ENCODE data around the gene CSF1.

DNA sequence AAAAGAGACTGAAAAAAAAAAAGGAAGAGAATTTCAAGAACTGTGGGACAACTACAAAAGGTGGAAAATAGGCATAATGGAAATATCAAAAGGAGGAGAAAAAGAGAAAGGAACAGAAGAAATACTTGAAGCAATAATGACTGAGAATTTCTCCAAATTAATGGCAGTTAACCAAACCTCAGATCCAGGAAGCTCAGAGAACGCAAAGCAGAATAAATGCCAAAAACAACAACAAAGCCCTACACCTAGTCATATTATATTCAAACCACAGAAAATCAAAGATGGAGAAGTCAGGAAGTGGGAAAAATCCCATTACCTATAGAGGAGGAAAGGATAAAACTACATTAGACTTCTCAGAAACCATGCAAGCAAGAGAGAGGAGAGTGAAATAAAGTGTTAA lies 53.2 kb downstream of the CSF1 start:
- TF ChIP-seq, protein P1, sequence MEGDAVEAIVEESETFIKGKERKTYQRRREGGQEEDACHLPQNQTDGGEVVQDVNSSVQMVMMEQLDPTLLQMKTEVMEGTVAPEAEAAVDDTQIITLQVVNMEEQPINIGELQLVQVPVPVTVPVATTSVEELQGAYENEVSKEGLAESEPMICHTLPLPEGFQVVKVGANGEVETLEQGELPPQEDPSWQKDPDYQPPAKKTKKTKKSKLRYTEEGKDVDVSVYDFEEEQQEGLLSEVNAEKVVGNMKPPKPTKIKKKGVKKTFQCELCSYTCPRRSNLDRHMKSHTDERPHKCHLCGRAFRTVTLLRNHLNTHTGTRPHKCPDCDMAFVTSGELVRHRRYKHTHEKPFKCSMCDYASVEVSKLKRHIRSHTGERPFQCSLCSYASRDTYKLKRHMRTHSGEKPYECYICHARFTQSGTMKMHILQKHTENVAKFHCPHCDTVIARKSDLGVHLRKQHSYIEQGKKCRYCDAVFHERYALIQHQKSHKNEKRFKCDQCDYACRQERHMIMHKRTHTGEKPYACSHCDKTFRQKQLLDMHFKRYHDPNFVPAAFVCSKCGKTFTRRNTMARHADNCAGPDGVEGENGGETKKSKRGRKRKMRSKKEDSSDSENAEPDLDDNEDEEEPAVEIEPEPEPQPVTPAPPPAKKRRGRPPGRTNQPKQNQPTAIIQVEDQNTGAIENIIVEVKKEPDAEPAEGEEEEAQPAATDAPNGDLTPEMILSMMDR (IDR thresholded peaks at IDR 0.05): no peak
- no peak for TF ChIP-seq POLR2A (IDR thresholded peaks at IDR 0.05)
